ENCODE data around the gene PHF2.

DNA sequence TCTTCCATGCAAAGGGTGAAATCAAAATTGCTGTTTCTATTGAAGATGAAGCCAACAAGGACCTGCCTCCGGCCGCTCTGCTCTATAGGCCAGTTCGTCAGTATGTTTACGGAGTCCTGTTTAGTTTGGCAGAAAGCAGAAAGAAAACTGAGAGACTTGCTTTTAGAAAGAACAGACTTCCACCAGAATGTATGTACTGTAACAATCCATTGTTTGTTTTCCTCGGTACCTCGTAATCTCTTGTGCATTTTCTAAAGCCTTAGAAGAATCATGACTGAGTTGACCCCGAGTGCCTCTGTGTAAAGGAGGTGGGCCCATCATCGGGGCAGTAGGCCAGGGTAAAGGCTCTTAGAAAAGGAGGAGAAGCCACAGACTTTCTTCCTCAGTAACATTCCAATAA, 44.2 kb upstream of the PHF2 start:
- TF ChIP-seq, protein P1, sequence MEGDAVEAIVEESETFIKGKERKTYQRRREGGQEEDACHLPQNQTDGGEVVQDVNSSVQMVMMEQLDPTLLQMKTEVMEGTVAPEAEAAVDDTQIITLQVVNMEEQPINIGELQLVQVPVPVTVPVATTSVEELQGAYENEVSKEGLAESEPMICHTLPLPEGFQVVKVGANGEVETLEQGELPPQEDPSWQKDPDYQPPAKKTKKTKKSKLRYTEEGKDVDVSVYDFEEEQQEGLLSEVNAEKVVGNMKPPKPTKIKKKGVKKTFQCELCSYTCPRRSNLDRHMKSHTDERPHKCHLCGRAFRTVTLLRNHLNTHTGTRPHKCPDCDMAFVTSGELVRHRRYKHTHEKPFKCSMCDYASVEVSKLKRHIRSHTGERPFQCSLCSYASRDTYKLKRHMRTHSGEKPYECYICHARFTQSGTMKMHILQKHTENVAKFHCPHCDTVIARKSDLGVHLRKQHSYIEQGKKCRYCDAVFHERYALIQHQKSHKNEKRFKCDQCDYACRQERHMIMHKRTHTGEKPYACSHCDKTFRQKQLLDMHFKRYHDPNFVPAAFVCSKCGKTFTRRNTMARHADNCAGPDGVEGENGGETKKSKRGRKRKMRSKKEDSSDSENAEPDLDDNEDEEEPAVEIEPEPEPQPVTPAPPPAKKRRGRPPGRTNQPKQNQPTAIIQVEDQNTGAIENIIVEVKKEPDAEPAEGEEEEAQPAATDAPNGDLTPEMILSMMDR (conservative IDR thresholded peaks at IDR 0.05): no peak
- TF ChIP-seq EZH2 (IDR thresholded peaks at IDR 0.05; ENCODE audit: low read depth): no peak
